ENCODE measurements around the gene ERCC4. TPM values are rescaled to one million over a fixed set of nuclear protein-coding genes. Genes with fewer than 3 reads are reported as not detected.
A peak's percentile ranks its signal among the peaks of the same experiment; 100 is the strongest.
"Not testable (repeated sequence)": the region's sequence is repeated elsewhere in the genome, so short reads cannot be mapped to it uniquely, and the experiment has no call there.

Gene ERCC4
- total RNA-seq = 11.9 and 13.3 TPM in 2 replicates

DNA sequence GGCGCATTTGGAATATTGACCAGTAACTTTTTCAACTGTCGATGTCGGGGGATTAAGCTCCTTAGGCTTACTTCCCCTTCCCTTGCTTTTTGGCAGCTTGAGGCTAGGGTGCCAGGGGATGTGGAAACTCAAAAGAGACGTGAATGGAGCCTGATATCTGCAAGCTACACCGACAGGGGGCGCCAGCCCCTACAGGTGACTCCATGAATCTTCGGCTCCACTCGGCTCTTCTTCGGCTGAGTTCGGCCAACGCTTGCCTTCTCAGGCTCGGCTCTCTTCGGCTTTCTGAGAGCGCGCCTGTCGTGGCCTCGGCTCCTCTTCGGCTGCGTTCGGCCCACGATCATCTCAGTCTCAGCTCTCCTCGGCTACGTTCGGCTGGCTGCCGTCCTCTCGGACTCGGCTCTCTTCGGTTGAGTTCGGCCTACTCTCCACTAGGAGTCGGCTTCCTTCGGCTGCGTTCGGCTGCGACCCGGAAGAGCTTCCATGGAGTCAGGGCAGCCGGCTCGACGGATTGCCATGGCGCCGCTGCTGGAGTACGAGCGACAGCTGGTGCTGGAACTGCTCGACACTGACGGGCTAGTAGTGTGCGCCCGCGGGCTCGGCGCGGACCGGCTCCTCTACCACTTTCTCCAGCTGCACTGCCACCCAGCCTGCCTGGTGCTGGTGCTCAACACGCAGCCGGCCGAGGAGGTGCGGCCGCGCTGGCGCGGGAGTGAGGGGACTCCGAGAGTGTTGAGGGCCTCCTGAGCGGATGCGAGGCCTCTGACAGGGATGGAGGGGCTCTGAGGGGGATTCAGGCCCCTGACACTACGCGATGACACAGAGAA, at the start of gene ERCC4:
ERCC4 (plus strand) TSS at position 472 of the 827 bp plus-strand sequence; CDS start at position 484, 12 bp downstream.
- peaks cover 7% of the 10 kb centered on the region for H3K27me3 Mint-ChIP-seq (ENCODE audit: low read depth)
- peak within 1 kb of the TSS; percentile 99 for H3K4me3 Mint-ChIP-seq (ENCODE audit: low read depth)
- H3K27ac Mint-ChIP-seq = peak within 1 kb of the TSS; percentile 94
- H3K9me3 Mint-ChIP-seq = no peaks in the 10 kb centered on the region
- intact Hi-C loops (cut with micrococcal nuclease) = loop anchor here (5.0 kb wide), 1 partner anchor 152 kb away; the partner anchor contains the start of gene MRTFB
- peaks cover 22% of the 10 kb centered on the region for H3K4me1 Mint-ChIP-seq (ENCODE audit: low read depth)
- DNase-seq (ENCODE audit: low spot score) = peak; percentile 99
- H3K36me3 Mint-ChIP-seq (ENCODE audit: low read depth) = peaks cover 8% of the 10 kb centered on the region

DNA sequence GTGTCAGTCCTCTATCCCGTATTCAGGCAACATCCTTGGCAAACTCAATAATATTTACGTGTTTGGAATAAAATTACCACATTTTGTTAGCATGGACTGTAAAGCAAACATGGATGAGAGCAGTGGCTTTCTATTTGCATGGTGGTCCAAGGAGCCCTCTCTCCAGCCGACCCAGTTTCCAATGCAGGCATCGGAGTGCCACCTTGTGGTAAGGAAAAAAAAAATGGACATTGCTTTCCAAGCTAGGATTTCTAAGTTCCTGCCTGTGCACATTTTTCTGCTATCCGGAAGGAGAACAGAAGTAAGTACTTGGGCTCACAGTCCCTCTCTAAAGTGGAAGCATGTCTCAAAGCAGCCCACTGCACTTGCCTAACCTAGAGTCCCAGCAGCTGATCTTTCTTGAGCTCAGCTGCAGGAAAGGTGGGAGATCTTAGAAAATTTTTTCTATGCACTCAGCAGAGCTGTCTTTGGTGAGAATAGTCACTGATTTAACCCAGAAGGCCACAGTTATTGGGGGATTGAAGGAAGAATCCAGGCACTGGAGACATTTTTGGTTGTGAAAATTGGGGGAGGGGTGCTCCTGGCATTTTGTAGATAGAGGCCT, 46.0 kb upstream of the ERCC4 start:
- Mint-ChIP-seq H3K4me3 (ENCODE audit: low read depth) (no peak overlapping the region), H3K4me1 (ENCODE audit: low read depth) (no peaks in the 10 kb centered on the region), H3K36me3 (ENCODE audit: low read depth) (no peaks in the 10 kb centered on the region), H3K27ac (no peak overlapping the region), H3K27me3 (ENCODE audit: low read depth) (no peaks in the 10 kb centered on the region), H3K9me3 (no peaks in the 10 kb centered on the region)
- DNase-seq (ENCODE audit: low spot score) = no peak
- intact Hi-C loops (cut with micrococcal nuclease) = no loop called here

DNA sequence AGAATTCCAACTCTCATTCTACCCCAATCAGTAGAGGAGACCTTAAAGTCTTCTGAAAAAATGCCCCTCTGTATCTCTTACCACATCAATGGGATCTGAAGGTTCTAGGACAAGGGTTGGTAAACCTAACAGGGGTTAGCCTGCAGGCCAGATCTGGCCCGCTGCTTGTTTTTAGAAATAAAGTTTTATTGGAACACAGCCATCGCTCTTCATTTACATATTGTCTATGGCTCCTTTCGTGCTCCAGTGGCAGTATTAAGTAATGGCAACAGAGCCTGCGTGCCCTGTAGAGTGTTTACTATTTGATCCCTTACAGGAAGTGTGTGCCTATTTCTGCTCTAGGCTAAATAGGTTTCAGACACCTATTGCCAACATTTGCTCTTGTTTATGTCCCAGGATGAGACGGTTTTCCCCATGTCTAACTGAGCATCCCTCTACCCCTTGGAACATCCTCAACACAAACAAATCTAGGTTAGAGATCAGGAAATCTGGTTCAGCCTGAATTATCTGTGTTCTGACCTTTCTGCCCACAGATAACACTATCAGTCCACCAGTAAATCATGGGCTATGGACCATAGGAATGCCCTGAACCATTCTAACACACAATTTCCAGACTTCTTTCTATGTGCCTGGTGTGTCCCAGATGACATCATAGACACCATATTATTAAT, 44.2 kb upstream of the ERCC4 start:
- Mint-ChIP-seq H3K4me1 (ENCODE audit: low read depth) (no peaks in the 10 kb centered on the region), H3K27ac (no peak overlapping the region), H3K36me3 (ENCODE audit: low read depth) (no peaks in the 10 kb centered on the region), H3K4me3 (ENCODE audit: low read depth) (no peak overlapping the region), H3K9me3 (no peaks in the 10 kb centered on the region), H3K27me3 (ENCODE audit: low read depth) (no peaks in the 10 kb centered on the region)
- intact Hi-C loops (cut with micrococcal nuclease) = no loop called here
- DNase-seq (ENCODE audit: low spot score) = no peak

DNA sequence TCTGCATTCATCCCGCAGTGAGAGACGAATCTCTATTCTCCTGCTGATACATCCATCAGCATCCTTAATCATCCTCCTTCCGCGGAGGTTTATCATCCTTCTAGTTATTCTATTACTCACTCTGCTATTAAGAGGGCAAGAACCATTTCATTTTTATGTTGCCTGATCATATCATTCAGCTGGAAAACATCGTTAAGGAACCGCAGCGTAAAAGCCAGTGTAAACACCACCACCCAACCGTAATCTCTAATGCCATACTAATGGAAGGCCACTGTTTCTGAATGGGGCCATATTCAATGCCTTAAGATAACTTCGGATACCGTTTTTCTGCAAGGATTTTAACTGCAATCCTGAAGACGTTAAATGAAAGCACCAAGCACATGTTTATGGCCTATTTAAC, 36.7 kb upstream of the ERCC4 start:
- no peak overlapping the region for H3K27ac Mint-ChIP-seq
- no peaks in the 10 kb centered on the region for H3K9me3 Mint-ChIP-seq
- H3K4me1 Mint-ChIP-seq (ENCODE audit: low read depth) = no peaks in the 10 kb centered on the region
- H3K36me3 Mint-ChIP-seq (ENCODE audit: low read depth) = no peaks in the 10 kb centered on the region
- intact Hi-C loops (cut with micrococcal nuclease) = no loop called here
- H3K27me3 Mint-ChIP-seq (ENCODE audit: low read depth) = no peaks in the 10 kb centered on the region
- no peak for DNase-seq (ENCODE audit: low spot score)
- no peak overlapping the region for H3K4me3 Mint-ChIP-seq (ENCODE audit: low read depth)

DNA sequence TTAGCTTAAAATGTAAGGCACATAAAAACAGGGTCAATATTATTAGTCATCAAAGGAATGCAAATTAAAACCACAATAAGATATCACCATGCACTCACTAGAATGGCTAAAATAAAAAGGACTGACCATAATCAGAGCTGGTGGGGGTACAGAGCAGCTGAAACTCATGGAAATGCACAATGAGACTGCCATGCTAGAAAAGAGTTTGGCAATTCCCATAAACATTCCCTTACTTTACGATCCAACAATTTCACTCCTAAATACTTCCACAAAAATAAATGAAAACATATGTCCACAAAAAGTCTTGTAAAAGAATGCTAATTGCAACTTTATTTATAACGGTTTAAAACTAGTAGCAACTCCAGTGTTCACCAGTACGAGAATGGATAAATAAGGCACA, 36.1 kb upstream of the ERCC4 start:
- no peak for DNase-seq (ENCODE audit: low spot score)
- H3K4me3 Mint-ChIP-seq (ENCODE audit: low read depth) = no peak overlapping the region
- no peak overlapping the region for H3K27ac Mint-ChIP-seq
- no peaks in the 10 kb centered on the region for H3K36me3 Mint-ChIP-seq (ENCODE audit: low read depth)
- H3K9me3 Mint-ChIP-seq = no peaks in the 10 kb centered on the region
- H3K4me1 Mint-ChIP-seq (ENCODE audit: low read depth) = no peaks in the 10 kb centered on the region
- intact Hi-C loops (cut with micrococcal nuclease) = no loop called here
- H3K27me3 Mint-ChIP-seq (ENCODE audit: low read depth) = no peaks in the 10 kb centered on the region

DNA sequence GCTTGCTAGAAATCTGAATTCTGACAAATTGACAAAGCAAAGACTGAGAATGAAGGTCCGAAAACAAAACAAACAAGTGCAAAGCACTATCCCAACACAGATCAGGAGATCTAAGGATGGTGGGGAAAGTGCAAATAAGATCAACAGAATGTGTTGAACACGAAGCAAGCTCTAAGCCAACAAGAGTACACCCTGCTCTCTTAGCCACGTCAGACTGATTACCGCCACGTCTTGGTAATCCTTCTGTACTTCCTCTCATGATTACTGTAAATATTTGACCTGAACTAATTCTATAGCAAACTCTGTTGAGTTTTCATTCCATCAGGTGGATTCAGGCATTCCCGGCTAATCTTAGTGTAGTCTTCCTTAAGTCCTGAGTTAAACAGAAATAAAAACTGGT, 34.3 kb upstream of the ERCC4 start:
- Mint-ChIP-seq H3K4me3 (ENCODE audit: low read depth) (no peak overlapping the region), H3K36me3 (ENCODE audit: low read depth) (no peaks in the 10 kb centered on the region), H3K4me1 (ENCODE audit: low read depth) (no peaks in the 10 kb centered on the region), H3K27ac (no peak overlapping the region), H3K27me3 (ENCODE audit: low read depth) (no peaks in the 10 kb centered on the region), H3K9me3 (no peaks in the 10 kb centered on the region)
- no peak for DNase-seq (ENCODE audit: low spot score)
- intact Hi-C loops (cut with micrococcal nuclease) = no loop called here

DNA sequence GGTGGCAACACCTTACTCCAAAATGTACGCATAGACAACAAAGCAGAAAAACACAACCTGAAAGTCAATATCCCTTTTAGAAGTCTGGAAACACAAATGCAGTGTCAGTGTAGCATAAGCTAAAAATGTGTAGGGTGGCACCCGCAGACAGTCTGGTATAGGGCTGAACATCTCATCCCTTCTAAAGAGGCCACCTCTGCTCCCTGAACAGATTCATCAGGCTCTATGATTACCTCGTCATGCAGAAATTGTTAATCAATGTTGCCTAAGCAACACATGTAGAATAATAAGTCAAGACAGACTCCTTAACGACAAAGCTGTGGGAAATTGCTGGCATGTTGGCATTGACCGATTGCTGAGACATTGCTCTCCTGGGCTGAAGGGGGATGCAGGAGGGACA, 33.3 kb upstream of the ERCC4 start:
- Mint-ChIP-seq H3K9me3 (no peaks in the 10 kb centered on the region), H3K27me3 (ENCODE audit: low read depth) (no peaks in the 10 kb centered on the region), H3K27ac (no peak overlapping the region), H3K4me3 (ENCODE audit: low read depth) (no peak overlapping the region), H3K36me3 (ENCODE audit: low read depth) (no peaks in the 10 kb centered on the region), H3K4me1 (ENCODE audit: low read depth) (no peaks in the 10 kb centered on the region)
- intact Hi-C loops (cut with micrococcal nuclease) = no loop called here
- no peak for DNase-seq (ENCODE audit: low spot score)

DNA sequence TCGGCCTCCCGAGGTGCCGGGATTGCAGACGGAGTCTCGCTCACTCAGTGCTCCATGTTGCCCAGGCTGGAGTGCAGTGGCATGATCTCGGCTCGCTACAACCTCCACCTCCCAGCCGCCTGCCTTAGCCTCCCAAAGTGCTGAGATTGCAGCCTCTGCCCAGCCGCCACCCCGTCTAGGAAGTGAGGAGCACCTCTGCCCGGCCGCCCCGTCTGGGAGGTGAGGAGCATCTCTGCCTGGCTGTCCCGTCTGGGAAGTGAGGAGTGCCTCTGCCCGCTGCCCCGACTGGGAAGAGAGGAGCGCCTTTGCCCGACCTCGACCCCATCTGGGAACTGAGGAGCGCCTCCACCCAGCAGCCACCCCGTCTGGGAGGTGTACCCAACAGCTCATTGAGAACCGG, 30.6 kb upstream of the ERCC4 start:
- H3K27me3 Mint-ChIP-seq (ENCODE audit: low read depth); H3K4me3 Mint-ChIP-seq (ENCODE audit: low read depth); intact Hi-C loops (cut with micrococcal nuclease); H3K27ac Mint-ChIP-seq; H3K9me3 Mint-ChIP-seq; DNase-seq (ENCODE audit: low spot score); H3K4me1 Mint-ChIP-seq (ENCODE audit: low read depth); H3K36me3 Mint-ChIP-seq (ENCODE audit: low read depth): not testable (repeated sequence)

DNA sequence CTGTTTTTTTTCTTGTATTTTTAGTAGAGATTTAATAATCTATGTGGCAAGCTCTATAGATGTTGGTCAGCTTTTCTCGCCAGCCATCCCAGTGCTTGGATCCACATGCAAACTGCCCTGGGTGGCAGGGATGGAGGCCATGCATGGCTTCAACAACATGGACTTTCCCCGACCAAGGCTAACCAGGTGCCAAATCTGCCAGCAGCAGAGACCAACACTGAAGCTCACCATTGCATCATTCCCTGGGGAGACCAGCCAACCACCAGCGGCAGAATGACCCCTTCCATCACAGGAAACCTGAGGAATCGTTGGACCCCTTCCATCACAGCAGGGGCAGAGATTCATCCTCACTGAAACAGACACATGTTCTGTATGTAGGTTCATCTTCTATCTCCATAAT, 27.7 kb upstream of the ERCC4 start:
- intact Hi-C loops (cut with micrococcal nuclease) = no loop called here
- no peak overlapping the region for H3K4me3 Mint-ChIP-seq (ENCODE audit: low read depth)
- H3K36me3 Mint-ChIP-seq (ENCODE audit: low read depth) = no peaks in the 10 kb centered on the region
- no peaks in the 10 kb centered on the region for H3K4me1 Mint-ChIP-seq (ENCODE audit: low read depth)
- no peaks in the 10 kb centered on the region for H3K9me3 Mint-ChIP-seq
- no peak for DNase-seq (ENCODE audit: low spot score)
- H3K27ac Mint-ChIP-seq = no peak overlapping the region
- no peaks in the 10 kb centered on the region for H3K27me3 Mint-ChIP-seq (ENCODE audit: low read depth)

DNA sequence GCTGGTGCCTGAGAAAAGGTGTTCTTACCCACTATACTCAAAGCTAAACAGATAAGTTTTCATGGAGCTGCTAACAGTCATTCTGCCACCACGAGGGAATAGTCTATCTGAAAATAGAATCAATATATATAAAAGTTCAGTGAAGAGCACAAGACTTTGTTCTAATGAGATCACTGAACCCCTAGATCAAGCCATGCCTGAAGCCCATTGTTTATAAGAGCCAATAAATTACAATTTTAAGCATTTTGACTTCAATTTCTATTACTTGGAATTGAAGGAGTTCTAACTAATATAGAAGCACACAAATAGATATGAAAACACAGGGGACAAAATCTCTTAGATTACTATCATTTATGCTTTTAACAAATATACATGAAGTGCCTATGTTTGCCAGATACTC, 24.4 kb upstream of the ERCC4 start:
- no peak for DNase-seq (ENCODE audit: low spot score)
- Mint-ChIP-seq H3K36me3 (ENCODE audit: low read depth) (no peaks in the 10 kb centered on the region), H3K4me1 (ENCODE audit: low read depth) (no peaks in the 10 kb centered on the region), H3K27ac (no peak overlapping the region), H3K4me3 (ENCODE audit: low read depth) (no peak overlapping the region), H3K27me3 (ENCODE audit: low read depth) (peaks cover 6% of the 10 kb centered on the region), H3K9me3 (no peaks in the 10 kb centered on the region)
- intact Hi-C loops (cut with micrococcal nuclease) = no loop called here

DNA sequence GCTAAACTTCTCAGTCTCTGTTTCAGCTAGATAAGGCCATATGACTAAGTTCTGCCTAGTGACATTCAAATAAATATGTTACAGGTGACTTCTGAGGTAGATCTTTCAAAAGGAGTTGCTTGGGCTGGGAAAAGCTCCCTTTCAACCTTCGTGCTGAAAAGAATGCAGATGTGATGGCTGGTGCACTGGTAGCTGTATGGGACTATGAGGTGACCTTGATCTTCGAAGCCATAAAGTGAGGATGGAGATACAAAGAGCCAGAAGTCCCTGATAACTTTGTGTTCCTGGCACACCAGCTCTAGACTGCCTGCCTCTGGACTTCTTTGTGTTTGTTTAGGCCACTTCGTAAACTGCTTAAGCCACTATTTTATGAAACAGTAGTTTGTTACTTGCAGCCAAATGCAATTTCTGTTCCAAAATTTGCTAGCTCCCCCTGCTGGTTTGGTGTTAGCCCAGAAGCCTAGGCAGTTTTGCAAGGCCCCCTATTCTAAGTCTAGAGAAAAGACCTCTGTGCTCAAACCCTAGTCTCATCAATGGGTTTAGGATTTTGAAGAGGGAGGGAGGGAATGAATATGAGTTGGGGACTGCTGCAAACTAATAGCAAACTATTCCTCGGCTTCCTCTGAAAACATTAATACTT, 23.3 kb upstream of the ERCC4 start:
- Mint-ChIP-seq H3K4me1 (ENCODE audit: low read depth) (no peaks in the 10 kb centered on the region), H3K4me3 (ENCODE audit: low read depth) (no peak overlapping the region), H3K36me3 (ENCODE audit: low read depth) (no peaks in the 10 kb centered on the region), H3K27me3 (ENCODE audit: low read depth) (peaks cover 6% of the 10 kb centered on the region), H3K9me3 (no peaks in the 10 kb centered on the region), H3K27ac (no peak overlapping the region)
- intact Hi-C loops (cut with micrococcal nuclease) = no loop called here
- no peak for DNase-seq (ENCODE audit: low spot score)

DNA sequence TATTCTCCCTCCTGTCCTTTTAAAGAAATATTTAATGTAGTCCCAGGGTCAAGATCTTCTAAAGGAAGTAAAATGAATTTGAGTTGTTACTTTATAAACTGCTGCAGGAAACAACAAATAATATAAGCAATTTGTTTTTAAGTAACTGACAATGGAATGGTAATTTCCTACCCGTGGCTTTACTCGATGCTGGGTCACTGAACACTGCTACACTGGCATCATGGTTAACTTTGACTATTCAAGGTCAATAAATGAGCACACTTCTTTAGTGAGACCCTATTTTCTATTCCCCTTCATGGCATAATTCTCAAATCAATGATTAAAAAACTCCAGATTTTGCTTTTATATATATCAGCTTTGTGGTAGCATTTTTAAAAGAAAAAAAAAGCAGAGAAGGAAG, 22.1 kb upstream of the ERCC4 start:
- no peaks in the 10 kb centered on the region for H3K4me1 Mint-ChIP-seq (ENCODE audit: low read depth)
- H3K9me3 Mint-ChIP-seq = no peaks in the 10 kb centered on the region
- H3K27ac Mint-ChIP-seq = no peak overlapping the region
- intact Hi-C loops (cut with micrococcal nuclease) = no loop called here
- DNase-seq (ENCODE audit: low spot score) = no peak
- H3K36me3 Mint-ChIP-seq (ENCODE audit: low read depth) = no peaks in the 10 kb centered on the region
- H3K27me3 Mint-ChIP-seq (ENCODE audit: low read depth) = peaks cover 6% of the 10 kb centered on the region
- no peak overlapping the region for H3K4me3 Mint-ChIP-seq (ENCODE audit: low read depth)

DNA sequence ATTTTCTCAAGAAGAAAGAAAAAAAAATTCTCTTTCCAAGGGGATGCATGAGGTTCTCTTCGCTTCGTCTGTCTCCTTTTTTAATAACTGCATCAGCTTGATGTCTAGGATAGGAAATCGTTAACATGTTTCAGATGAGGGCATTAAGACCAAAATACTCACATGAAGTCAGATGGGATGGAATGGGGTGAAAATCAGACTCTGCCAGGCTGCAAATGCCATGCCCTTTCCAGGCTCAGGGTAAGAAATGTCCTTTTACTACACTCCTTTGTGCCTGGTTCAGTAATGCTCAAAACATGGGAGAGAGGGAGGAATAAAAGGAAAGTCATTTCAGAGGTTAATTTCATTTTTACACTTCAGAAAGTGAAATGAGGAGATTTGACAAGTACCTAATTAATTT, 21.7 kb upstream of the ERCC4 start:
- Mint-ChIP-seq H3K9me3 (no peaks in the 10 kb centered on the region), H3K36me3 (ENCODE audit: low read depth) (no peaks in the 10 kb centered on the region), H3K27me3 (ENCODE audit: low read depth) (peaks cover 6% of the 10 kb centered on the region), H3K4me1 (ENCODE audit: low read depth) (no peaks in the 10 kb centered on the region), H3K4me3 (ENCODE audit: low read depth) (no peak overlapping the region), H3K27ac (no peak overlapping the region)
- DNase-seq (ENCODE audit: low spot score) = no peak
- intact Hi-C loops (cut with micrococcal nuclease) = no loop called here
